ENCODE data around the gene BABAM2.

The BABAM2 gene

DNA sequence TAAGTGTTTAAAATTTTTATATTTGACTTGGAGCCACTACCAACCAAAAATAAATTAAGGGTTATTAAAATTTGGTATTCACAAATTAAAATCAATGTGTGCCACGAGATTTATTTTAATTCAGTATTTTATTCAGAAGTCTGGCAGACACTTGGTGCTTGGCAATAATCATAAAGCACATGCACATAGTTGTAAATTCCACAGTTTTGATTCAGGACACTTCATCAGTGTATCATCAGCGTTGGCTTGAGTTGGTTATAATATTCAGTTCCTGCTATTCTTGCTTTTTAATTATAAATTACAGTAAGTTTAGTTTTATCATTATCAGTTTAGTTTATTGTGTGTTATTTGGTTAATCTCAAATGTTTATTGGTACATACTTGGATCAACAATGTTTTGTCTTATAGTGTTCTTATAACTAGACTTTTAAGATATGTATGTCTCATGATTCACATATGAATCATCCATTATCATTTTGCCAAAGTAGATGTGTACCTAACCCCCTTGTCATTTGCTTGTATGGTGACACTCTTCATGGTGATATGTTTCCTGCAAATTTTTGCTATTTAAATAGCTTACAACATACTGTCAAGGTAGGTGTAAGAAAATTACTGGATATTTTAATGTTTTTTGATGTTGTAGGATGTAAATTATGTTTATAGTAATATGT is 237.9 kb downstream of the BABAM2 start:
- TF ChIP-seq, protein P1, sequence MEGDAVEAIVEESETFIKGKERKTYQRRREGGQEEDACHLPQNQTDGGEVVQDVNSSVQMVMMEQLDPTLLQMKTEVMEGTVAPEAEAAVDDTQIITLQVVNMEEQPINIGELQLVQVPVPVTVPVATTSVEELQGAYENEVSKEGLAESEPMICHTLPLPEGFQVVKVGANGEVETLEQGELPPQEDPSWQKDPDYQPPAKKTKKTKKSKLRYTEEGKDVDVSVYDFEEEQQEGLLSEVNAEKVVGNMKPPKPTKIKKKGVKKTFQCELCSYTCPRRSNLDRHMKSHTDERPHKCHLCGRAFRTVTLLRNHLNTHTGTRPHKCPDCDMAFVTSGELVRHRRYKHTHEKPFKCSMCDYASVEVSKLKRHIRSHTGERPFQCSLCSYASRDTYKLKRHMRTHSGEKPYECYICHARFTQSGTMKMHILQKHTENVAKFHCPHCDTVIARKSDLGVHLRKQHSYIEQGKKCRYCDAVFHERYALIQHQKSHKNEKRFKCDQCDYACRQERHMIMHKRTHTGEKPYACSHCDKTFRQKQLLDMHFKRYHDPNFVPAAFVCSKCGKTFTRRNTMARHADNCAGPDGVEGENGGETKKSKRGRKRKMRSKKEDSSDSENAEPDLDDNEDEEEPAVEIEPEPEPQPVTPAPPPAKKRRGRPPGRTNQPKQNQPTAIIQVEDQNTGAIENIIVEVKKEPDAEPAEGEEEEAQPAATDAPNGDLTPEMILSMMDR (IDR thresholded peaks at IDR 0.05; ENCODE audit: low read depth, low read length), result no peak
- DNase-seq (ENCODE audit: extremely low read depth, low read depth), result no peak

DNA sequence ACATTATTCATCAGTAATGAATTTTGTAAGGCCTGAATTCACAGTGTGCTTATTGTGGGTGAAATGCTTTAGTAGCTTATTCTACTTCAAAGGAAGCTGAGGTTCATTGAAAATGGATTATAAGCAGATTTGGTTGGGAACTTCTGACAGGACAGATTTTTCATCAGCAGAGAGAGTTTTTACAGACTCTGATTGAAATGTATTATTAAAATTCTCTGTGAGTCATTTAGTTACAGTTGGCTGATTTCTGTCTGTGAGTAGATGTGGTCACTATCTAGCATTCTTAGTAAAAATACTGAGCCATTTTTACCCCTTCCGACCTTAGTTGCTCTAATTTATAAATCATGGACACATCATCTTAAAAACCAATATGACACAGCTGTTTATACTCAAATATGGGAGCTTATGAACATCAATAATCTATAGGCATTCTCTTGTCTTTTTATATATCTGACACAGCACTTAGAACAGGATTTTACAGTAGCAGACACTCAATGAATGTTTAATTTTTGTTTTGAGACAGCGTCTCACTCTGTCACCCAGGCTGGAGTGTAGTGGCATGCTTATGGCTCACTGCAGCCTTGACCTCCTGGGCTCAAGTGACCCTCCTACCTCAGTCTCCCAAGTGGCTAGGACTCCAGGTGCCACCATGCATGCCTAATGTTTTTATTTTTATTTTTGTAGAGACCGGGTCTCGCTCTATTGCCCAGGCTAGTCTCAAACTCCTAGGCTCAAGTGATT is 239.6 kb downstream of the BABAM2 start:
- DNase-seq (ENCODE audit: extremely low read depth, low read depth), result peak; percentile 39
- TF ChIP-seq, protein P1 (IDR thresholded peaks at IDR 0.05; ENCODE audit: low read depth, low read length), result no peak

DNA sequence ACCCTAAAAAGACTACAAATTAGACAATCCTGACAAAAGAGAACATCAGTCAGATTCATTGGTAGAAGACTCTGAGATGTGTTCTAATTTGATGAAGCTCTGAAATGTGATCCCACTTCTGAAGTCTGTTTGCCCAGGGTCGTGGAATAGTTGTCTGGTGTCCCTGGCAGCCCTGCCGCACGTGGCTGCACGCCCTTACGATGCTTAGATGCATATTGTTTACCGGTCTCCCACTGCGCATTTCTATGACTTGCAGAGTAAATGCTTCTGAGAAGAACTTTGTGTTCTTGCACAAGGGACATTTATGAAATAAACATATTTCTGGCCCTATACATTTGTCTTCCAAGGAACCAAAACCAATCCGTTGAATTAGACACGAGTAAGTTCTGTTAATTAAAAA is 243.2 kb downstream of the BABAM2 start:
- TF ChIP-seq, protein P1 (IDR thresholded peaks at IDR 0.05; ENCODE audit: low read depth, low read length), result no peak
- DNase-seq (ENCODE audit: extremely low read depth, low read depth), result no peak

DNA sequence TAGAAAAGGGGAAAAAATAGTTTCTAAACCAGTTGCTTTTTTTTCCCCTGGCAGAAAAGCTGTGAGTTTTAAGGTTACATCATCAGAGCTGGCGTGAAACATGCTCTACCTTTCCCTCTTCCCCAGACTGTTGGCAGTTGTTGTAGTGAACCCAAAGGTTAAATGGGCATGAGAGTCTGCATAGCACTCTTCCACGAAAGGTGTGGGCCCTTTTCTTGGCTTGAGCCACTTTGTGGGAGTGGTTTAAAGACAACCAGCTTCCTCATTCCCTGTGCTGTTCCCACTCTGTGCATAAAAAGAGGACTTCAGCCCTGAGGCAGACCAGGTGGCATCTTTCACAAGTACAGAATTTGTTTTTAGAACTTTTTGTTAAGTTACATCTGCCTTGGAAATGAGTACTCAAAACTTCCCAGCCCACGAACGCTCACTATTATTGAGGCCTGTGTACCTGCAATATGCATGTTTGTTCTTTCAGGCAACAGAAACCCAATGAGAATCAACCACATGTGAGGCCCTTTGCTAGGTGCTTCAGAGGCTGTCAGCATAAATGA is 243.8 kb downstream of the BABAM2 start:
- no peak for DNase-seq (ENCODE audit: extremely low read depth, low read depth)
- TF ChIP-seq, protein P1 (IDR thresholded peaks at IDR 0.05; ENCODE audit: low read depth, low read length), result no peak

DNA sequence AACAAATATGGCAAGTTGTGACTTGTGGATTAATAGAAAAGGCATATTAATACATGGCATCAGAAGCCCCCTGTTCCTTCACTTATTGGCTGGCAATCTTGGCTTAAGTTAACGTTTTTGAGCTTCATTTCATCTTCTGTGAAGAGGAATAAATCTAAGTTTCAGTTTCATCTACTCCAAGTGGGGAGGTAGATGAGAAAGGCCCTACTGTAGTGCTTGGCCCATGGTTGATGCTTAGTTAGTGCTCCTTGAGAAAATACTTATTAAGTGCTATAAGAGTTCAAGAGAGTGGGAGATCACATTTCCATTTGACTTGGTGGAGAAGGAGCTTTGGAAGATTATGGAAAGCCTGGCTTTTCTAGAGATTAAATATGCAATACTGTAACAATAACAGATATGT is 244.3 kb downstream of the BABAM2 start:
- TF ChIP-seq, protein P1 (IDR thresholded peaks at IDR 0.05; ENCODE audit: low read depth, low read length), result no peak
- no peak for DNase-seq (ENCODE audit: extremely low read depth, low read depth)

DNA sequence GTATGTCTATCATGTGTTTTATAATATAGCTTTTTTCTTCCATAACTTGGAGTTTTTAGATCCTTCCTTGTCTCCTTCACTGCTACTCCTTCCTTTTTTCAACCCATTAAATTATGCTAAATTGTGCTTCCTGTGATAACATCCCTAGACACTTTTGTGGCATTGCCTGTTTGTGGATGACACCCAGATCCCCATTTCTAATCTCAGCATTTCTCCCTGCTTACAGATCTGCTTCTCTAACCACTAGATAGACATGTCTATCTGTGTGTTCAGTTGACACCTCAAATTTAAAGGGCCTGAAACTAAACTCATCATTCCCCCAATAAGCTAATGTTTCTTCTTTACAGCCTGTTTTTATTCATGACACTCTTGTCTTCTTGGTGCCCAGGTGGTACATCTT is 244.8 kb downstream of the BABAM2 start:
- TF ChIP-seq, protein P1 (IDR thresholded peaks at IDR 0.05; ENCODE audit: low read depth, low read length), result no peak
- no peak for DNase-seq (ENCODE audit: extremely low read depth, low read depth)

DNA sequence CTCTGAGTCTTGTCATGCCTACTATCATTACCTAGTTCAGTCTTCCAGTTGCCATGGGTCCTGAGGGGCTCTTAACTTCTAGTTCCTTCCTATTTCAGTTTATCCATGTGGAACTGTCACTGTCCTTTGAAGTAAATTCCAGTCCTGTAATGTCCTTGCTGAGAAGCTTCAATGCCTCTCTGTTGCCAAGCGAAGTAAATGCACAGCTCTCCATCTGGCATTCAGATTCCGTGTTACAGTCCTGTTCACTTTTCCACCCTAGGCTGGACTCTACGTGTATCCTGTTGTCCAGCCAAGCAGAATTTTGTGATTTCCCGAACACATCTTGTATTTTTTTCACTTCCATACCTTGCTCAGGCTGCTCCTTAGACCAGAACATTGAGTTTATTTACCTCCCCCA is 245.3 kb downstream of the BABAM2 start:
- DNase-seq (ENCODE audit: extremely low read depth, low read depth), result no peak
- TF ChIP-seq, protein P1 (IDR thresholded peaks at IDR 0.05; ENCODE audit: low read depth, low read length), result no peak
